Progenitor cell of endocrine pancreas (in vitro differentiated cells): ENCODE results near the gene LIPT2. TPM values are rescaled to one million over a fixed set of nuclear protein-coding genes. Genes with fewer than 3 reads are reported as not detected.

Source experiments
- DNase-seq: peaks from one replicate; pipeline ENCODE4 v3.0.0; 2021; ENCODE audit warnings: low spot score; ENCODE audit not compliant: unreplicated experiment
- H3K27ac Mint-ChIP-seq: 2 replicates; pipeline ENCODE4 v1.8.0; 2021; ENCODE audit warnings: mild to moderate bottlenecking, moderate library complexity, mixed read lengths
- H3K27me3 Mint-ChIP-seq: 2 replicates; pipeline ENCODE4 v1.8.0; 2021; ENCODE audit warnings: mixed read lengths
- H3K36me3 Mint-ChIP-seq: 2 replicates; pipeline ENCODE4 v1.8.0; 2022; ENCODE audit warnings: mixed read lengths; ENCODE audit not compliant: insufficient read depth
- H3K4me1 Mint-ChIP-seq: 2 replicates; pipeline ENCODE4 v1.8.0; 2021; ENCODE audit warnings: low read depth, mixed read lengths
- H3K4me3 Mint-ChIP-seq: 2 replicates; pipeline ENCODE4 v1.8.0; 2021; ENCODE audit warnings: low read depth, mild to moderate bottlenecking, moderate library complexity, mixed read lengths
- H3K9me3 Mint-ChIP-seq: 2 replicates; pipeline ENCODE4 v1.8.0; 2021; ENCODE audit warnings: low read depth, mixed read lengths
- total RNA-seq: library from RNA; stranded (reverse); gene quantifications from 2 replicates; pipeline ENCODE4 v1.2.1, GENCODE V29; 2021
- TF ChIP-seq, protein P1 (sequence below): fragments of 200-600 bp; sonication (generic); IDR thresholded peaks from one replicate; pipeline ENCODE4 v1.5.0; 2021; ENCODE audit warnings: antibody characterized with exemption, mild to moderate bottlenecking; ENCODE audit not compliant: unreplicated experiment

Gene LIPT2
- total RNA-seq, 1 donor from 2014 or later, result 9.1 TPM

DNA sequence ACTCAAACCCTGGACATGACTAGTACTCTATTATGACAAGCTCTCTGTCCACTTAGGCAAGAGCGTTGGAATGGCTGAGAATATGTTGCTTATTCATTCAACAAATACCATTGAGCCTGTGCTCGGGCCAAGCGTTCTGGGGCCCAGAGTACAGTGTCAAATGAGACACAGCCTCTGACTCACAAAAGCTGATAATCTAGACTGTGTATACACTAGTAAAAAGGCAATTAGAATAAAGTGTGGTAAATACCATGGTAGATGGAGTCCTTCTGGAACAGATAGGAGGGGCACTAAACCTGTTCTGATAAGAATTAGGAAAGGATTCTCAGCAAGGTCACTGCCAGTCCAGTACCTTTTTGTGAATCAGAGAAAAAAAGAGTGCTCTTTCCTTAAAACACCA, 50.9 kb downstream of the LIPT2 start:
- TF ChIP-seq, protein P1, sequence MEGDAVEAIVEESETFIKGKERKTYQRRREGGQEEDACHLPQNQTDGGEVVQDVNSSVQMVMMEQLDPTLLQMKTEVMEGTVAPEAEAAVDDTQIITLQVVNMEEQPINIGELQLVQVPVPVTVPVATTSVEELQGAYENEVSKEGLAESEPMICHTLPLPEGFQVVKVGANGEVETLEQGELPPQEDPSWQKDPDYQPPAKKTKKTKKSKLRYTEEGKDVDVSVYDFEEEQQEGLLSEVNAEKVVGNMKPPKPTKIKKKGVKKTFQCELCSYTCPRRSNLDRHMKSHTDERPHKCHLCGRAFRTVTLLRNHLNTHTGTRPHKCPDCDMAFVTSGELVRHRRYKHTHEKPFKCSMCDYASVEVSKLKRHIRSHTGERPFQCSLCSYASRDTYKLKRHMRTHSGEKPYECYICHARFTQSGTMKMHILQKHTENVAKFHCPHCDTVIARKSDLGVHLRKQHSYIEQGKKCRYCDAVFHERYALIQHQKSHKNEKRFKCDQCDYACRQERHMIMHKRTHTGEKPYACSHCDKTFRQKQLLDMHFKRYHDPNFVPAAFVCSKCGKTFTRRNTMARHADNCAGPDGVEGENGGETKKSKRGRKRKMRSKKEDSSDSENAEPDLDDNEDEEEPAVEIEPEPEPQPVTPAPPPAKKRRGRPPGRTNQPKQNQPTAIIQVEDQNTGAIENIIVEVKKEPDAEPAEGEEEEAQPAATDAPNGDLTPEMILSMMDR, result no peak
- no peak for DNase-seq
- peaks cover 5% of the 10 kb centered on the region for H3K27me3 Mint-ChIP-seq
- H3K9me3 Mint-ChIP-seq, result no peaks in the 10 kb centered on the region
- no peak overlapping the region for H3K27ac Mint-ChIP-seq
- no peaks in the 10 kb centered on the region for H3K36me3 Mint-ChIP-seq
- peaks cover 25% of the 10 kb centered on the region for H3K4me1 Mint-ChIP-seq
- H3K4me3 Mint-ChIP-seq, result no peak overlapping the region

Other genes with a start within 250 kb of the LIPT2 start
- gene P4HA3, start 182.1 kb downstream of the LIPT2 start, total RNA-seq, result 0.17 TPM in 1 of 2 replicates, not detected in the other
- gene PGM2L1, start 95.3 kb downstream of the LIPT2 start, total RNA-seq, result 17.2 and 20.5 TPM in 2 replicates
- gene KCNE3, start 26.2 kb downstream of the LIPT2 start, total RNA-seq, result 1.0 and 1.9 TPM in 2 replicates
- gene POLD3, start 98.9 kb upstream of the LIPT2 start, total RNA-seq, result 26.6 and 27.9 TPM in 2 replicates
- gene CHRDL2, start 237.7 kb upstream of the LIPT2 start, total RNA-seq, result 1.3 and 2.5 TPM in 2 replicates